NCI-H446 (cell line): ENCODE measurements around the gene LSM14B.
"Not testable (repeated sequence)": the region's sequence is repeated elsewhere in the genome, so short reads cannot be mapped to it uniquely, and the experiment has no call there.

Source experiments
- DNase-seq, 2 experiments: peaks; one replicate each; lab custom pipeline; 2025; lab: John Stamatoyannopoulos, UW

LSM14B gene

GRCh38 chr20:62121776-62122653, at the start of gene LSM14B:
Gene LSM14B, plus strand, starts transcription at chr20:62122475. Its CDS starts 192 bp downstream, at chr20:62122667.
- DNase-seq = peak; percentile 98 to 99

- DNase-seq = no peak
These were observed 49.0 kb upstream of the LSM14B start for GRCh38 chr20:62073323-62073722.

GRCh38 chr20:62079166-62079565, 43.1 kb upstream of the LSM14B start:
- no peak for DNase-seq

GRCh38 chr20:62080249-62080990, 41.9 kb upstream of the LSM14B start:
- DNase-seq = no peak

- DNase-seq = no peak
These were observed 39.0 kb upstream of the LSM14B start for GRCh38 chr20:62083312-62083711.

GRCh38 chr20:62084224-62084623, 38.1 kb upstream of the LSM14B start:
- DNase-seq = not testable (repeated sequence)

GRCh38 chr20:62085206-62085605, 37.1 kb upstream of the LSM14B start:
- no peak for DNase-seq

- DNase-seq = no peak
These were observed 35.0 kb upstream of the LSM14B start for GRCh38 chr20:62087227-62087626.

- no peak for DNase-seq
These were observed 34.6 kb upstream of the LSM14B start for GRCh38 chr20:62087632-62088031.

- DNase-seq = no peak
These were observed 33.8 kb upstream of the LSM14B start for GRCh38 chr20:62088258-62089127.

GRCh38 chr20:62089393-62089792, 32.9 kb upstream of the LSM14B start:
- DNase-seq = no peak

- DNase-seq = no peak
These were observed 25.6 kb upstream of the LSM14B start for GRCh38 chr20:62096421-62097380.

GRCh38 chr20:62097881-62098407, 24.3 kb upstream of the LSM14B start:
- DNase-seq = no peak

GRCh38 chr20:62101078-62101477, 21.2 kb upstream of the LSM14B start:
- DNase-seq = no peak

- no peak for DNase-seq
These were observed 18.6 kb upstream of the LSM14B start for GRCh38 chr20:62103508-62104233.

GRCh38 chr20:62104234-62104789, 18.0 kb upstream of the LSM14B start:
- no peak for DNase-seq

- DNase-seq = no peak
These were observed 17.4 kb upstream of the LSM14B start for GRCh38 chr20:62104791-62105345.

GRCh38 chr20:62105592-62105991, 16.7 kb upstream of the LSM14B start:
- DNase-seq = no peak

- no peak for DNase-seq
These were observed 11.1 kb upstream of the LSM14B start for GRCh38 chr20:62111148-62111547.
